IPS-NIHi7 (cell line): ENCODE data around the gene PLCB1.

Experiments
- DNase-seq: peaks from one replicate; pipeline ENCODE4 v3.0.0; 2012; ENCODE audit warnings: mixed read lengths; ENCODE audit errors: extremely low spot score

PLCB1 gene

GRCh38 chr20:8129211-8129976 lies 2.7 kb upstream of the PLCB1 start:
- no peak for DNase-seq

GRCh38 chr20:8130840-8131526 lies 1.1 kb upstream of the PLCB1 start:
- DNase-seq, result no peak

DNA sequence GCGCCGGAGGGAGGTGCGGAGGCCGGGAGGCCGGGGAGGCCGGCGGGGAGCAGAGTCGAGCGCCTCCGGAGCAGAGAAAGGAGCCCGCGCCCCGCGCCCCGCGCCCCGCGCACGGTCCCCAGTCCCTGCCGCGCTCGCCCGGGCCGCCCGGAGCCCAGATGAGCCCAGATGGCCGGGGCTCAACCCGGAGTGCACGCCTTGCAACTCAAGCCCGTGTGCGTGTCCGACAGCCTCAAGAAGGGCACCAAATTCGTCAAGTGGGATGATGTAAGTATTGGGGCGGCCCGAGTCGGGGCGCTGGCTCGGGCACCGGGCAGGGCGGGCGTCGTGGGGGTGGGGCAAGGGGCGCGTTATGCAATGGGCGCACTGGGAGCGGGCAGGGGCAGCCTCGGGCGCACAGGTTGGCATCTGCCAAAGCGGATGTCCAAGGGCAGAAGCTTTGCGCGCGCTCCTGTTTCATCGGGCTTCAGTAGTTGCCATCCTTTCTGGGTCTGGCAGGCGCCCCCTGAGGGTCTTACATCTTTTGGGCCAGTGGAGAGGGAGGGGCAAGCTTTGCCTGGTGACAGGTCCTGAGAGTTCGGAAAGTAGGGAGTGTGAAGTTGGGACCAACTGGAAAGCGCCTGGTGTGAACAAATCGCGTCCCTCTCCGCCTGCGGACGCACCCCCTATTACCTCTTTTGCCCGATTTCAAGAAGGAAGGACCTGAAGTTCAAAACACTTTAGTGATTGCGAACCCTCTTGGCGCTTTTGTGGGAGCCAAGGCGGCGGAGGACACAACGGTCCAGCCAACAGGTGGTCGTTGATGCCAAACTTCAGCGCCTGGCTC lies 631 bp downstream of the PLCB1 start:
- DNase-seq, result peak; percentile 16

DNA sequence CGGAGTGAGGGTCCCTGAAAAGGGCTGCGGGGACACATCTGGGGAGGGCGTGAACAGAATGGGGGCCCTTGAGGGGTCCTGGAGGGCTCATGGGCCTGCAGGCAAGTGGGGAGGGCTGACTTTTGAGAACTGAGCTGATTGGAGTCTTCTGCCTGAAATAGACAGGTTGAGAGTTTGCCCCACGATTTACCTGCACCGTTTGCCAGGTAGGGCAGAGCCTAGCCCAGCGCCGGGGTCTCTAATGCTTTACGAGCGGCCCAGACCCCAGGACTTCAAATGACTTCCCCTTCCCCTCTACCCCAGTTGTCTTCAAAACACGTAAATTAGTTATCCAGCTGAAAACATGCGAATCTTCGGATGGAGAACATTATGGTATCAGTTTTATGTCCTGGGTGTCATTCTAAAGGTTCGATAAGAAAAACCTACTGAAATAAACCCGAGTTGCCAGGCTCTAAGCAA lies 1.3 kb downstream of the PLCB1 start:
- DNase-seq, result no peak

DNA sequence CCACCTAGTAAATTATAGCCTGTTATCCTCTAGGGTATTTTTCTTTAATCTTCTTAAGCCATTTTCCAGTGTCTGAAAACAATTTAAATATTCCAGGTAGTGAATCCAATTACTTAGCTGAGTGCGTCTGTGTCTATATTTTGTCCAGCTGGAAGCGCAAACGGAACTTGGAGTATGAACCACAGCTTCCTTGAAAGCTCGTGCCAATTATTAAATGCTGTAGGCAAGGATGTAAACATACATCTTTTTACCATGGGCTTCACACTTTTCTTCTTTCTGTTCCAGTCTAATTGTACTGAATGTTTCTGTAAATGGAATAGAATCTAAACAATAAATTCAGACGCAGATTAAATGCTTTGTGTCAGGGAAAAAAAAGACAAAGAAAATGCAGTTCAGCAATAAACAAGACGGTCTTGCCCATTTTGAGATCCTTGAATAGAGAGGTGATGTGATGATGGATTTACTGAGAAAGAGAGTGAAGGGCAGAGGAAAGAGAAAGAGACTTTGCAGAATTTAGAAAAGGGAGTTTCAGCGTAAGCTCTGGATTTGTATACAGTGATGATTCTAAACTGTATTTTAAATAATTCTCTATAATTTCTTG lies 1.9 kb downstream of the PLCB1 start:
- DNase-seq, result no peak

- peak; percentile 16 for DNase-seq
These were observed 7.8 kb downstream of the PLCB1 start for GRCh38 chr20:8139899-8140298.

GRCh38 chr20:8143474-8143873 lies 11.4 kb downstream of the PLCB1 start:
- DNase-seq, result no peak

DNA sequence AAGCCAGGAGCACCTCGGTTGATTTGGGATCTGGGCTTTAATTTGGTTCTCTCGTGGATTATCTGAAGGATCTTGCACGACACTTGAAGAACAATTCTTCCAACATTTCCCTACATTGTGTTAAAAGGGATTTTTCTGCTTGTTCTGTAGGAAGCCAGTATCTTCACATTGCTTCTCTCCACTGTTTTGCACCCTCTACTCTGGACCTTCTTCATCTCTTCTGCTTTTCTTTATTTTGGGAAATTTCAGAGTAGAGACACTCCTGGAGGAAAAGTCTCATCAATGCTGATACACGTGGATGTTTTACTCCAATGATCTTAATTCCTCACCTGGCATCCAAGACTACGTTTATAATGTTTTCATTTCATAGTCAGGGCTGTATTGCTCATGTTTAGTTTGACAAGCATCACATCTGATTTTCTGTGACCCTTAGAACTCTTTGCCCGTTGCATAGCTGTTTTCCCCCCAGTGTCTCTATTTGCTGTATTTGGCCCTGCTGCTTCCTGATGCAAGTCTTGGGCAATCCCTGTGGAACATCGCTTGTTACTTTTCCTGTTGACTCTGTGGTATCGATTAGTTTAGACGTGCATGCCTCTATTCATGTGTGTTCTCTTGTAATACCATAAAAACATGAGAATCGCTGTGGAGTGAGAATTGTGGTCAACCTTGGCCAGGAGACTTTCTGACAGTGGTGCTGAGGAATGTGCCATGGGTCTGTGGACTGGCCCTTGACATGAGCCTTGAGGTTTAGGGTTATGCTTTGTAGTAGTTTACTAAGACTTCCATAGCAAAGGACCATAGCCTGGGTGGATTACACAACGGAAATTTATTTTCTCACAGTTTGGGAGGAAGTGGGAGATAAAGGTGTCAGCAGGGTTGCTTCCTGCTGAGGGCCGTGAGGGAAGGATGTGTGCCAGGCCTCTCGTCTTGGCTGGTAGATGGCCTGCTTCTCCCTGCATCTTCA lies 12.5 kb downstream of the PLCB1 start:
- no peak for DNase-seq

DNA sequence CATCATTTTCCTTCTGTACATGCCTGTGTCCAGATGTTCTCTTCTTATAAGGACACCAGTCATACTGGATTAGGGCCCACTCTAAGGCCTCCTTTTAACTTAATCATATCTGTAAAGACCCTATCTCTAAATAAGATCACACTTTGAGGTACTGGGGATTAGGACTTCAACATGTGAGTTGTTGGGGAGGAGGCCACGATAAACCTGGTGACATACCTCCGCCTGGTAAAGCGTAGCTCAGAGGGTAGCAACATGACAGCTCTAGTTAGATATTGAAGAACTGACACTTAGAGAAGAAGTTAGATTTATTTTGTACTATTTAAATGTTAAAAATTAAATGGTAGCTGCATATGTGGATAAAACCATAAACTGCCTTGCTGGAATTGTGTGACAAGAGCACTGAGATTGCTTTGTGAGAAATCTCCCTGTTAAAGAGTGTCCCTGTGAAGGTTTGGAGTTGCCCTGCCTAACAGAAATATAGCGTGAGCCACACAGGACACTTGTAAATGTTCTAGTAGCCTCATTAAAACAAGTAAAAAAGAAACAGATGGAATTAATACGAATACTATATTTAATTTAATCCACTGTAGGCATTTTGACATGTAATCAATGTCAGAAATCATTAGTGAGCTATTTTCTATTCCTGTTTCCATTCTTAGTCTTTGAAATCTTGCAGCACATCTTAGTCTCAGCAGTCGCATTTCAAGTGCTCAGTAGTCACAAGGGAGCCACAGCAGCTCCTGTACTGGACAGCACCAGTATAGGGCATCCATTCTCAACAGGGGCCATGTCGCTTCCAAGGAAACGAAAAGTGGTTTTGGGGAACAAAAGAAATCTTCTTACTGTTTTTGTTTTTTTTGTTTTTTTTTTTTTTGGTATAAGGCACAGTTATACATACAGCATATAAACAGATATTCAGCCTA lies 13.4 kb downstream of the PLCB1 start:
- DNase-seq, result no peak

DNA sequence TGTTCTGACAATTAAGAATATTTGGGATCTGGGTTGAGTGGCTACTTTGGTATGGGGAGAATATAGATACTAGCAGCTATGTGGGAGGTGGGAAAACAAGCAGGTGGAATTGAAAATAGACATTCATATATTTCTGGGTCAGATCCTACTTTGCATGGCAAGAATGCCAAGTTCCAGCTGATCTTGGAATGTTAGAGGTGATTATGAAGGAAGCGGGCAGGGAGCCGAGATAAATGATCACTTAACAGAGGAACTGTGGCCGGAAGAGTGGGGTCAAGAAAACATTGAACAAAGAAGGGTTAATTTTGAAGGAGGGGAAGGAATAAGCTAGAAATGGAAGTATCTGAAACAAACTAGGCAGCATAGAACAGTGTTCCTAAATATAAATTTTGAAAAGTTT lies 15.4 kb downstream of the PLCB1 start:
- DNase-seq, result no peak

- no peak for DNase-seq
These were observed 16.4 kb downstream of the PLCB1 start for GRCh38 chr20:8148501-8148900.

GRCh38 chr20:8150591-8150990 lies 18.5 kb downstream of the PLCB1 start:
- DNase-seq, result no peak

- DNase-seq, result no peak
These were observed 19.3 kb downstream of the PLCB1 start for GRCh38 chr20:8151372-8151771.

GRCh38 chr20:8152183-8152582 lies 20.1 kb downstream of the PLCB1 start:
- no peak for DNase-seq

- no peak for DNase-seq
These were observed 20.8 kb downstream of the PLCB1 start for GRCh38 chr20:8152847-8153246.

- no peak for DNase-seq
These were observed 21.3 kb downstream of the PLCB1 start for GRCh38 chr20:8153281-8153908.

GRCh38 chr20:8154638-8155037 lies 22.6 kb downstream of the PLCB1 start:
- no peak for DNase-seq

DNA sequence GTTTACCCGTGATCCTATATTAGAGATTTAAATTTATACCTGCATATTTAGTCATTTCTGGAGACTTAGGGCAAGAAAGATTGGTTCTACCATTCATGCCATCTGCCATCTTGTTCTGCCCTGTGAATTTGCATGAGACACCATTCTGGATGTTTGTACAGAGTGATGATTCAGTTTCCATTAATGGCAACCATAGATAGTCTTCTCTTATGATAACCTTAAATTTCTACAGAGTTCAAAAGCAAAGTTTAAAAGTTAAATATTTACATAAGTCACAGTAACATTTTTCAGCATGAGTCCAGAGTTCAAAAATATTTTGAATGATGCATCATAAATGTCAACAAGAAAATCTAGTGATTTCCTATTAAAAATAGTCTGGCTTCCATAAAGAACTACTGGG lies 23.2 kb downstream of the PLCB1 start:
- no peak for DNase-seq

- no peak for DNase-seq
These were observed 23.7 kb downstream of the PLCB1 start for GRCh38 chr20:8155812-8156211.
